VCaP (cell line): Measurements from ENCODE around the gene NEB.

ENCODE experiments used
- H3K27ac ChIP-seq: fragments of 450-650 bp; 2 replicates; pipeline ENCODE4 v1.5.1; 2017
- CTCF ChIP-seq: fragments of 450-650 bp; conservative IDR thresholded peaks from 2 replicates; pipeline ENCODE4 v1.5.1; 2017; ENCODE audit warnings: mild to moderate bottlenecking, moderate library complexity

NEB gene

GRCh38 chr2:151776367-151776766 lies 42.1 kb upstream of the NEB start:
- no peak overlapping the region for H3K27ac ChIP-seq
- TF ChIP-seq CTCF, result no peak

GRCh38 chr2:151775057-151775740 lies 40.9 kb upstream of the NEB start:
- peak overlapping the region; percentile 72 for H3K27ac ChIP-seq
- TF ChIP-seq CTCF, result no peak

- no peak for TF ChIP-seq CTCF
- H3K27ac ChIP-seq, result peak overlapping the region; percentile 72
Measured at GRCh38 chr2:151774506-151774905, 40.2 kb upstream of the NEB start.

GRCh38 chr2:151771599-151772358 lies 37.5 kb upstream of the NEB start:
- no peak overlapping the region for H3K27ac ChIP-seq
- no peak for TF ChIP-seq CTCF

- no peak for TF ChIP-seq CTCF
- no peak overlapping the region for H3K27ac ChIP-seq
Measured at GRCh38 chr2:151770995-151771394, 36.7 kb upstream of the NEB start.

- no peak for TF ChIP-seq CTCF
- no peak overlapping the region for H3K27ac ChIP-seq
Measured at GRCh38 chr2:151769606-151770005, 35.3 kb upstream of the NEB start.

- no peak for TF ChIP-seq CTCF
- H3K27ac ChIP-seq, result peak overlapping the region; percentile 86
Measured at GRCh38 chr2:151767536-151767935, 33.3 kb upstream of the NEB start.
